Measurements from ENCODE around the gene SLC47A1.

The SLC47A1 gene

DNA sequence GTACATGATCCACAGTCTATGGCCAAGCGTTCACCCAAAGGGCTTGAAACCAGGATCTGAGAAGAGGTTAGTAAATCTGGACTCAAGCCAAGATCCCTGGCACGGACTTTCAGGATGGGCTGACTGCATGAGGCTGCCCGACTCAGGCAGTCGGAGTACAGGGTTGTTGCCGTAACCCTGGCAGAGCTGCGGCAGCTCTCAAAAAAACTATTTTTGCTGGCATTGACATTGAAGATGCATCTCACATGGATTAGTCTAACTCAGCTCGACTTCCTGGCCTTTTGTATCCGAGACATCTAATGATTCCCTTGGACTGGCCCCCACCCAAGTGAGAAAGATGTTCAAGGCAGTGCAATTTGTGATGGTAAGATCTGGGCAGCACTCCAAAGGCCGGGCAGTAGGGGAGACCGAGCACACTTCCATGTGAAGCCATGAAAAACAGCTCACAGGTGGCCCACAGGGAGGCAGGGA is 6.2 kb downstream of the SLC47A1 start:
- H3K4me3 ChIP-seq (ENCODE audit: control insufficient read depth, low read depth, low read length) = no peak overlapping the region
- TF ChIP-seq, protein P1, sequence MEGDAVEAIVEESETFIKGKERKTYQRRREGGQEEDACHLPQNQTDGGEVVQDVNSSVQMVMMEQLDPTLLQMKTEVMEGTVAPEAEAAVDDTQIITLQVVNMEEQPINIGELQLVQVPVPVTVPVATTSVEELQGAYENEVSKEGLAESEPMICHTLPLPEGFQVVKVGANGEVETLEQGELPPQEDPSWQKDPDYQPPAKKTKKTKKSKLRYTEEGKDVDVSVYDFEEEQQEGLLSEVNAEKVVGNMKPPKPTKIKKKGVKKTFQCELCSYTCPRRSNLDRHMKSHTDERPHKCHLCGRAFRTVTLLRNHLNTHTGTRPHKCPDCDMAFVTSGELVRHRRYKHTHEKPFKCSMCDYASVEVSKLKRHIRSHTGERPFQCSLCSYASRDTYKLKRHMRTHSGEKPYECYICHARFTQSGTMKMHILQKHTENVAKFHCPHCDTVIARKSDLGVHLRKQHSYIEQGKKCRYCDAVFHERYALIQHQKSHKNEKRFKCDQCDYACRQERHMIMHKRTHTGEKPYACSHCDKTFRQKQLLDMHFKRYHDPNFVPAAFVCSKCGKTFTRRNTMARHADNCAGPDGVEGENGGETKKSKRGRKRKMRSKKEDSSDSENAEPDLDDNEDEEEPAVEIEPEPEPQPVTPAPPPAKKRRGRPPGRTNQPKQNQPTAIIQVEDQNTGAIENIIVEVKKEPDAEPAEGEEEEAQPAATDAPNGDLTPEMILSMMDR (conservative IDR thresholded peaks at IDR 0.05; ENCODE audit: control insufficient read depth, insufficient read depth, low read depth, low read length) = no peak
- DNase-seq (ENCODE audit: low read depth) = no peak

DNA sequence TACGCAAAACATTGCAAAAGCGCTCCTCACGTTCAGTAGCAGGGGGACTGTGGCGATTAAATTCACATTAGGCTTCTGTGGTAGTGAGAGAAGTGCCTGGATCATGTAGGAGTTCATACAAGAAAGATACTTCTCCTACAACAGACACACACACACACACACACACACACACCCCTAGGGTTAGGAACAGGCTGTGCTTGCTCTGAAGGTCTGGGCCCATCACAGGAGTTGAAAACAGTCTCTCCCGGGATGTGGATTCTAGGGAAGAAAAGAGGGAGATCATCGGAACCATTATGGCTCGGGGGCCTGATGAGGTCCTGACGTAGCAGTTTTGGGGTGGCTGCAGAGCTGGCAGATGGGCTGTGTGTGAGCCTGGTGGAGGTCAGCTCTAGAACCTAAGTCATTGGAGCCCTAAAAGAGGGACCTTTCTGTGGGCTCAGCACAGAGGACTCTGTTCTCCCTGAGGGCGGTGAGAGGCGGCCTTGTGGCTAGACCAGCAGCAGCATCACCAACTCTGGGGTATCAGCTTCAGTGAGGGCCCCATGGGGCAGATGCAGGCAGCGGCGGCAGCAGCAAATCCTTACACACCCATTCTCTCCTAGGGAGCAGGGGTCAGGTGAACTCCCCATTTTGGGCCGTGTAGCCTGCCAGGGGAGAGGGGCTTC is 7.2 kb downstream of the SLC47A1 start:
- TF ChIP-seq, protein P1 (conservative IDR thresholded peaks at IDR 0.05; ENCODE audit: control insufficient read depth, insufficient read depth, low read depth, low read length) = no peak

DNA sequence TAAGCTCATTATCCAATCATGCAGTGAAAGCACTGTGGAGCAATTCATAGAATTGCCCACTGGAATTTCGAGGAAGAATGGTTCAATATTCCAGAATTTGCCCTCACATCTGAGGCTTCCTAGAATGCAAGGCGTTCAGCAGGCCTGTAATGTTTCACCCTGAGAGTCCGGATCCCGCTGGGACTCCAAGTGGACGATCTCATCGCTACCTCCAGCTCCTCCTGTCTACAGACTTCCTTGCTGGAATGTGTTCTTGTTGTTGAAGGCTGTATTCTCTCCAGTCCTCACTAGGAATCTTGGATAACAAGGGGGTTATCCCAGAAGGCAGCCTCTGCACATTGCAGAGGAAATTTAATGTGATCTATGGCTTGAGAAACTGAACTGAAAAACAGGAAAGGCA is 7.8 kb downstream of the SLC47A1 start:
- DNase-seq (ENCODE audit: low read depth) = no peak
- no peak overlapping the region for H3K4me3 ChIP-seq (ENCODE audit: control insufficient read depth, low read depth, low read length)
- TF ChIP-seq, protein P1 (conservative IDR thresholded peaks at IDR 0.05; ENCODE audit: control insufficient read depth, insufficient read depth, low read depth, low read length) = no peak

More for the DNA sequence above, 7.2 kb downstream of the SLC47A1 start:
- no peak overlapping the region for H3K4me3 ChIP-seq (ENCODE audit: control insufficient read depth, low read depth, low read length)
- no peak for DNase-seq (ENCODE audit: low read depth)

DNA sequence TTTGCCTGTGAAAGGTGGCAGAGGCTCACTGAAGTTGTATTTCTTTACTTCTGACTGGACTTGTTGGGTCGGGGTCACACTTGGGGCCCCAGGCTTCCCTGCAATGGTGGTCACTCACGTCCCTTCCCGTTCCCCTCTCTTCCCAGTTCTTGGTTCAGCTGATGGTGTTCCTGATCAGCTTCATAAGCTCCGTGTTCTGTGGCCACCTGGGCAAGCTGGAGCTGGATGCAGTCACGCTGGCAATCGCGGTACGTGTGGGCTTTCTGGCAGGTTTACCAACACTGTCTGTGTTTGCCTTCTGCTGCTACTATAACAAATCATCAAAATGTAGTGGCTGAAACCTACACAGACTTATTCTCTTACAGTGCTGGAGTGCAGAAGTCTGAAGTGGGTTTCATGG is 8.6 kb downstream of the SLC47A1 start:
- no peak for DNase-seq (ENCODE audit: low read depth)
- TF ChIP-seq, protein P1 (conservative IDR thresholded peaks at IDR 0.05; ENCODE audit: control insufficient read depth, insufficient read depth, low read depth, low read length) = no peak
- H3K4me3 ChIP-seq (ENCODE audit: control insufficient read depth, low read depth, low read length) = no peak overlapping the region

DNA sequence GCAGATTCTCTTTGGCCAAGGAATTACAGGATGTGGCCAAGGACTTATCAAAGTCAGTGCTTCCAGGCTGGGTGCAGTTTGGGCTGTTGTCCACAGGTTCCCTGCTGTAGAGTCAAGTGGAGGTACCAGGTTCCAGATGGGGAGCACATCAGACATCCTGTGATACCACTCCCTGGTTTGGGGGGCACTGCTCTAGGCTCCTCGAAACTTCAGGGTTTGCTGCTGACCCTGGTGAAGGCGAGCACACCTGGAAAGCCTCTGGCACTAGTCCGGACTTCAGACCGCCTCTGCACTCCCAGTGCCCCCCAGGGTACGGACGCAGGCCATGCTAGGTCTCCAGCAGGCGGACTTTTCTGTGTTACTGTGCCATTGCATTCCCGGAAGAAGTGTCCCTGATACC is 10.7 kb downstream of the SLC47A1 start:
- no peak for DNase-seq (ENCODE audit: low read depth)
- no peak overlapping the region for H3K4me3 ChIP-seq (ENCODE audit: control insufficient read depth, low read depth, low read length)
- TF ChIP-seq, protein P1 (conservative IDR thresholded peaks at IDR 0.05; ENCODE audit: control insufficient read depth, insufficient read depth, low read depth, low read length) = no peak

DNA sequence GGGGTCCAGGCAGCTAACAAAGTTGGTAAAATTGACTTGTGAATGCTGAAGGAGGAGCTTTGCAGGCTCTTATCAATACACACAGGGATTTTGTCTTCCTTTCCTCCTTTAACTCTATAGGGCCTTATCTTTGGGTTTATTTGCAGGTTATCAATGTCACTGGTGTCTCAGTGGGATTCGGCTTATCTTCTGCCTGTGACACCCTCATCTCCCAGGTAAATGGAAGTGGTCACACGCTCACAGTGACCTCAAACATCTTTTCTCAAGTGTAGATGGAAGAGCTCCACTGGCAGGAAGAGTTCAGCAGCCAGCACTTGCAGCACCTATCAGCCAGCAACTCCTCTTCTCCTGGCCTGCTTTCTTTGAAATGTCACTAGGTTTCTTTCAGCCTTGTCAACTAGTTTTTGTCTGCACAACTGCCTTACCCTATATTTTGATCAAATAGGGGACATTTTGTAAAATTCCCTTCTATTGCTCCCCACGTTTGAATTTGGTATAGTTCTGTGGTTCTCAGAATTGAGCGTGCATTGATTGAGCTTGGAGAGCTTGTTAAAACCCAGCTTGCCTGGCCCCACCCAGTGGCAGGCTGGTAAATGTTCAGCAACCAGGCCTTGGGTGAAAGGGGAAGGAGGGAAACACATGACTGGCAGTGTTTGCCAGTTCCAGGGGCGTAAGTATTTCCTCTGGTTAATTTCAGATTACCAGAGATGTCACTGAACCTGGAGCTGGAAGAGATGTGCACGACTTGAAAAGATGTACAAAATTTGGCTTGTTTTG is 12.8 kb downstream of the SLC47A1 start:
- TF ChIP-seq, protein P1 (conservative IDR thresholded peaks at IDR 0.05; ENCODE audit: control insufficient read depth, insufficient read depth, low read depth, low read length) = no peak
- DNase-seq (ENCODE audit: low read depth) = no peak
- no peak overlapping the region for H3K4me3 ChIP-seq (ENCODE audit: control insufficient read depth, low read depth, low read length)

All from fibroblast of mammary gland (primary cell).